ENCODE data around the gene TAX1BP1.
A peak's percentile ranks its signal among the peaks of the same experiment; 100 is the strongest.

TAX1BP1 gene

GRCh38 chr7:27709137-27710075, 30.6 kb upstream of the TAX1BP1 start:
- no peak for TF ChIP-seq CTCF (IDR thresholded peaks at IDR 0.05; ENCODE audit: insufficient read depth, low read length, poor library complexity, severe bottlenecking)
- Histone ChIP-seq H3K27me3 (replicated peaks; ENCODE audit: control insufficient read depth, insufficient read depth, low read length) (no peaks in the 10 kb centered on the region; the same call in 1 of the 2 replicates), H3K4me3 (replicated peaks; ENCODE audit: low read depth, low read length) (no peak overlapping the region), H3K36me3 (ENCODE audit: control insufficient read depth, insufficient read depth, low read length) (no peaks in the 10 kb centered on the region)
- no peak for DNase-seq (ENCODE audit: extremely low read depth, insufficient read length)

GRCh38 chr7:27712217-27712616, 27.7 kb upstream of the TAX1BP1 start:
- Histone ChIP-seq H3K27me3 (replicated peaks; ENCODE audit: control insufficient read depth, insufficient read depth, low read length) (no peaks in the 10 kb centered on the region; the same call in 1 of the 2 replicates), H3K4me3 (replicated peaks; ENCODE audit: low read depth, low read length) (no peak overlapping the region), H3K36me3 (ENCODE audit: control insufficient read depth, insufficient read depth, low read length) (no peaks in the 10 kb centered on the region)
- no peak for TF ChIP-seq CTCF (IDR thresholded peaks at IDR 0.05; ENCODE audit: insufficient read depth, low read length, poor library complexity, severe bottlenecking)
- DNase-seq (ENCODE audit: extremely low read depth, insufficient read length) = no peak

GRCh38 chr7:27714831-27715444, 25.0 kb upstream of the TAX1BP1 start:
- H3K36me3 ChIP-seq (ENCODE audit: control insufficient read depth, insufficient read depth, low read length) = no peaks in the 10 kb centered on the region
- H3K27me3 ChIP-seq (replicated peaks; ENCODE audit: control insufficient read depth, insufficient read depth, low read length) = no peaks in the 10 kb centered on the region; the same call in 1 of the 2 replicates
- H3K4me3 ChIP-seq (replicated peaks; ENCODE audit: low read depth, low read length) = no peak overlapping the region
- DNase-seq (ENCODE audit: extremely low read depth, insufficient read length) = no peak
- no peak for TF ChIP-seq CTCF (IDR thresholded peaks at IDR 0.05; ENCODE audit: insufficient read depth, low read length, poor library complexity, severe bottlenecking)

GRCh38 chr7:27723085-27723484, 16.9 kb upstream of the TAX1BP1 start:
- DNase-seq (ENCODE audit: extremely low read depth, insufficient read length) = no peak

GRCh38 chr7:27727058-27727457, 12.9 kb upstream of the TAX1BP1 start:
- no peaks in the 10 kb centered on the region for H3K36me3 ChIP-seq (ENCODE audit: control insufficient read depth, insufficient read depth, low read length)
- no peak for TF ChIP-seq CTCF (IDR thresholded peaks at IDR 0.05; ENCODE audit: insufficient read depth, low read length, poor library complexity, severe bottlenecking)
- DNase-seq (ENCODE audit: extremely low read depth, insufficient read length) = no peak
- H3K27me3 ChIP-seq (replicated peaks; ENCODE audit: control insufficient read depth, insufficient read depth, low read length) = no peaks in the 10 kb centered on the region
- H3K4me3 ChIP-seq (replicated peaks; ENCODE audit: low read depth, low read length) = no peak overlapping the region

More at GRCh38 chr7:27723085-27723484, 16.9 kb upstream of the TAX1BP1 start:
- H3K27me3 ChIP-seq (replicated peaks; ENCODE audit: control insufficient read depth, insufficient read depth, low read length) = no peaks in the 10 kb centered on the region
- TF ChIP-seq CTCF (IDR thresholded peaks at IDR 0.05; ENCODE audit: insufficient read depth, low read length, poor library complexity, severe bottlenecking) = peak; percentile 7
- H3K36me3 ChIP-seq (ENCODE audit: control insufficient read depth, insufficient read depth, low read length) = no peaks in the 10 kb centered on the region
- no peak overlapping the region for H3K4me3 ChIP-seq (replicated peaks; ENCODE audit: low read depth, low read length)

Measured in GM06990 (cell line).